ENCODE measurements around the gene JADE1.

The JADE1 gene

DNA sequence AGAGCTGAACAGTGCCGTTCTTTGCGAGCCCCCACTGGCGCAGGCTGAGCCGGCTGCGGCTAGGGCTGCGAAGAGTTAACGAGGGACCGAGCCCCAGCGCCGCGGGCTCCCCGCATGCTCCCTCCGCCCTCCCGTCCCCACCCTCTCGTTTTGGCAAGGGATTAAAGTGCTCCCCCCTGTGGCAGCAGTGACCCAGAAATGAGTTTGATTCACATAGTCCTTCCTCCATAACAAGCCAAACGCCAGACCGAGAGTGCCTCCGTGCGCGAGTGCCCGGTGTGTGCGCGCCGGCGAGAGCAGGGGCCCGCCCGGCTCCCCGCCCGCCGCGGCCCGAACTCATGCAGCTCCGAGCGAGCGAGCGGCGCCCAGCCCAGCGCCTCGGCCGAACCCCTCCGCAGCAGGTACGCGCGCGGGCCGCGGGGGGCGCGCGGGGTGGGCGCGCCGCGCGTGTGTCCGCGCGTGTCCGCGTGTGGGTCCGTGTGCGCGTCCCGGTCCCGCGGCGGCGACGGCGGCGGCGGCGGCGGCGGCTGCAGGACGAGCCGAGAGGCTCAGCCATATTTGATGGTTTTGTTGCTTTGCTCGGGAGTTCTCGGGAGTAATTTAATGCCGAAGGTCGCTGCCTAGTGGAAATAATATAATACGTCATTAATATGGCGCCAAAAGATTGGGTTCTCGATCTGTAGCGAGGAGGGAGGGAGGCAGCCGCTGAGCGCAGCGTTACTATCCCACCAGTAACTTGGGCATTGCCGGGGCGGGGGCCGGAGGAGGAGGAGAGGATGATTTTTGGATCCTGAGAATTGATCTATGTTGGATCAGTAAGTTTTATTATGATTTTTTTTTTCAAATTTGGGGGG lies at the start of gene JADE1:
Gene JADE1 (plus strand): TSS at position 224 of the 854 bp plus-strand sequence. CDS start 22,059 bp downstream, outside the sequence.
- peak; percentile 94 for DNase-seq

DNA sequence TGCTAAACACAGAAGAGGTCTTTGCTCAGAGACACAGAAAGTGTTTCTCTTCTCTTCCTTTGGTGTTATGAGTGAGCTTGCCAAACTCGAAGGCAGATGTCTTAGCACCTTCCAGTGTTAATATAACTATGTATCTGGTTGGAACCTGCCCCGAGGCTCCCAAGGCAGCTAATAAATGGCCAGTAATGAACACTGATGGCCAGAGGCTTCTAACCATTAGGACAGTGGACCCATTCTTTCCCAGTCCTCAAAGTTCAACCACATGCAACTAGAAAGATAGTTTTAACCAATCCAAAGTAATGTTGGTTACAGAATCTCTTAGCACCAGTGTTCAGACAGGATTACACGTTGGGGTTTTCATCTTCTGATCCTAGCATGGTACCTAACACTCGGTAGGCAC lies 42.7 kb upstream of the JADE1 start:
- no peak for DNase-seq

DNA sequence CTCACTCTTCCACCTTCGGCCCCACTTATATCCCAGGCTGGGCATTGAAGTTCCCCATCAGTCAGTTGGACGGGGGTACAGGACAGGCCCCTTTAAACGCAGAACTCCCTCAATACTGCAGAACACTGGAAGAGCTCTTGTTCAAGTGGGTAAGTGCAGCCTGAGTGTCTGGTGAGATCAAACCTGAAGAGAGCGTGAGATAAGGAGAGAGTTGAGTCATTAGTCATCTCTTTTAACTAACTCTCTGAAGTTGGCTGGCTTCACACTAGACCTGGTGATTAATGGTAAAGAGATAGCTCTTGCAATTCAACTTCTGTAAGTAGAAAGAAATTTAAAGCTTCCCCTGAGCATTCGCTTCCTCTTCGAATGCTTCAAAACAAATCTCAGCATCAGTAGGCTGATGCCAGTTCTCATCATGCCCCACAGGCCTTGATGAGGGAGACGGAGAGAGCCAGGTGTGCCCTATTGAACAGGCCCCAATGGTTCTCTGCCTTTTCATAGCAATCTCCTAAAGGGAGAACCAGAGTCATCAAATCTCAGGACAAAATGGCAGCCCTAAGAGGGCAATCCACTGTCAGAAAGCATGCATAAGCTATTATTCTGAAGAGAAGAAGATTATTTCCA lies 41.0 kb upstream of the JADE1 start:
- no peak for DNase-seq

DNA sequence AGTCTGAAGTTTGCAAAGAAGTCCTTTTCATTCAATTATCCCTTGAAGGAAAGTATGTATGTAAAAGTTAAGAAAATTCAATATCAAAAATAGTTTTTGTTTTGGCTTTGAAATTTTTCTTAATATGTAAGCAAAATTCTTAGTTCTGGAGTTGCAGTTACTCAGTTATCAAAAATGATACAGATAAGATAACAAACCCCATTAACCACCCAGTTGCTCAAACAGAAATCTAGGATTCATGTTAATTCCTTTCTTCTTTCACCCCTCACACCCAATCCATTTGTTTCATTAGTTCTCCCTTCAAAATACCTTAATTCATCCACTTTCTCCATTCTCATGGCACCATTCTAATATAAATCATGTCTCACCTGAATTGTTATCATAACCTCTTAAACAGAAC lies 40.5 kb upstream of the JADE1 start:
- no peak for DNase-seq

DNA sequence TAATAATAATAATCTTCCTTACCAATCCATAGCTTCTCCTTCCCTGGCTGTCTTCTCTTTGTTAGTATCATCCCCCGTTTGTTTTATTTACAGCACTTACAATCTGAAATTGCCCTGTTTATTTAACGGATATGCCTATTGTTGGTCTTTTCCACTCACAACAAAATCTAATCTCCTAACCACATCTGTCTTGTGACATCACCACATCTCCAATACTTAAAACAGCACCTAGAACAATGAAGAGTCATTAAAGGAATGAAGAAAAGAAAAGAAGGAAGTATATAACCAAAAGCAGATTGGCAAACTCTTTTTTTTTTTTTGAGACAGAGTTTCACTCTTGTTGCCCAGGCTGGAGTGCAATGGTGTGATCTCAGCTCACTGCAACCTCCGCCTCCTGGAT lies 38.7 kb upstream of the JADE1 start:
- no peak for DNase-seq

DNA sequence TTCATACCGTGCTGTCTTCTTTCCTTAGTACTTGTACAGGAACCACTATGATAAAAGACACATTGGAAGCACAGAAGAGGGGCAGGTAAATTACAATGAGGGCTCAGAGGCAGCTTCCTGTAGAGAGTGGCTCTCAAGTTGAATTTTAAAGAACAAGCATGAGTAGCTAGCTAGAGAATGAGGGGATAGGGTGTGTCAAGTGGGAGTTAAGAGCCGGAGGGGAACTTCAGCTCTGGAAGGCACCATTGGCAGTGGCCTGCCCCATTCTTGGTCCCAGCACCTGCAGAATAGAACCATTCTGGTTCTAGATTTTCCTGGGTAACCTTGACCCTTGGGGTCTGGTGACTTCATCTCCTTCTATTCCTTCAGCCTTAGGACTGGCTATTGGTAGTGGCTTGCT lies 34.0 kb upstream of the JADE1 start:
- DNase-seq = no peak

DNA sequence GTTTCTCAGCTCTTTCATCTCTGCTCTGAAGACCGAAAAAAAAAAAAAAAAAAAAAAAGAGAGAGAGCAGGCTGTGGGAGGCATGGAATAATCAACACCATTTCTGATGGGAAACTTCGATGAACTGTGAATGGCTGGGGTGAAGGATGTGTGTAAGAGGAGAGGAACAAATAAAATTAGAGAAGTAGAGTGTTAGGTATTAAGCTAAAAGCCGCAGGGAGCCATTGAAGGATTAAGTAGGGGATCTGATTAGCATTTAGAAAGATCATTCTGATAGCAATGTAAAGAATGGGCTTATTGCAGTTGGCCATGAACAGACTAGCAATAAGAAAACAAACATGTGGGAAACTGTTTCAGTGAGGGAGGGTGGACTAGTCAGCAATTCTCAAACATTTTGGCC lies 33.6 kb upstream of the JADE1 start:
- peak; percentile 65 for DNase-seq

DNA sequence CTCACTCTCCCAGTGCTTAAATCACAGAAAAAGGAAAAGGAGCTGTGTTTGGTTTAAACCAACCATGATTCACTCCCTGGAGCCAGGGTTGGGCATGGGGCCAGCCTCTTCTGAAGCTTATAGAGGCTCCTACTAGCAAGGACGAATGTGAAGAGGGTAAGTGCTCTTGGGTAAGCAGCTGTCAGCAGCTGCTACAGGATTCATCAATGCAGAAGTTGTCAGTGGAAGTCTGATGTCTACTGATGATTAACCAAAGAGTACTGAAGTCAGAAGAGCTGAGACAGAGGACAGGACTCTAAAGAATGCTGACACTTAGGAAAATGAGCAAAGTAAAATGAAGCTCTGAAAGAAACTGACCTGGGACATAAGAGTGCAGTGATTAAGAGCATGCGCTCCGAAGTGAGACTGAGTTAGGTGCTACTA lies 32.7 kb upstream of the JADE1 start:
- DNase-seq = peak; percentile 13

DNA sequence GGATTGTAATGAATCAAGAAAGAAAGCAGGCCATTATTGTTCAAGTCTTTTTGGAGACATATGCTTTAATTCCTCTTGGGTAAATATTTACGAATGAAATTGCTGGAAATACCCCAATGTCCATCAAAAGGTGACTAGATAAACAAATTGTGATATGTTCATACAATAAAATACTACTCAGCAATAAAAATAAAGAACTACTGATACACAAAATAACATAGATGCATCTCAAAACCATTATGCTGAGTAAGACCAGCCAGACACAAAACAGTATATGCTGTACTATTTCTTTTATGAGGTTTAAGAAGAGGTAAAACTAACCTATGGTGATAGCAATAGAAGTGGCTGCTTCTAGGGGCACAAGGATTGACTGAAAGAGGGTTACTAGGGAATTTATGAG lies 28.8 kb upstream of the JADE1 start:
- DNase-seq = no peak

DNA sequence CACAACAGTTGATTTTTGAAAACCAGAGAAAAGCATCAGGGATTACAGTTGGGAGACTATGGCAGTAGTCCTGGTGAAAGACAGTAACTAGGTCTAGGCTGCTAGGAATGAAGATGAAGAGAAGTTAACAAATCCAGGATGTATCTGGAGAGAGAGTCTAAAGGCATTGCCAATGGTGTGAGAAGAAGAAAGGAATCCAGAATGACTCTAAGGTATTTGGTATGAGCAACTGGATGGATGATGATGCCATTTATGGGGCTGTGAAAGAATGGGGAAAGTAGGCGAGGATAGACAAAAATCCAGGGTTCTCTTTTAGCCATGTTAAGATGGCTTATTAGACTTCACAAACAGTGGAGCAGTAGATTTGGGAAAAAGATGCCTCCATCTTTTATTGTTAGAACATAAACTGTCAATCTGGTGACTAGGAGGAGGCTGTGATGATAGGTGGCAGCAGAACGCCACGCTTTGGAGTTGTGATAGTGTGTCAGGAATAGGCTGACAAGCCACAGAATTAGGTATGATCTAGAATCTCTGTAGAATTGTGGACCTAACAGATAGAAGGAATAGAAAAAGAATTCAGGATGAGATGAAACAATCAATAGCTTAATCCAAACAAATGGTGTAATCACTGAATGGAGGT lies 27.3 kb upstream of the JADE1 start:
- DNase-seq = peak; percentile 48

DNA sequence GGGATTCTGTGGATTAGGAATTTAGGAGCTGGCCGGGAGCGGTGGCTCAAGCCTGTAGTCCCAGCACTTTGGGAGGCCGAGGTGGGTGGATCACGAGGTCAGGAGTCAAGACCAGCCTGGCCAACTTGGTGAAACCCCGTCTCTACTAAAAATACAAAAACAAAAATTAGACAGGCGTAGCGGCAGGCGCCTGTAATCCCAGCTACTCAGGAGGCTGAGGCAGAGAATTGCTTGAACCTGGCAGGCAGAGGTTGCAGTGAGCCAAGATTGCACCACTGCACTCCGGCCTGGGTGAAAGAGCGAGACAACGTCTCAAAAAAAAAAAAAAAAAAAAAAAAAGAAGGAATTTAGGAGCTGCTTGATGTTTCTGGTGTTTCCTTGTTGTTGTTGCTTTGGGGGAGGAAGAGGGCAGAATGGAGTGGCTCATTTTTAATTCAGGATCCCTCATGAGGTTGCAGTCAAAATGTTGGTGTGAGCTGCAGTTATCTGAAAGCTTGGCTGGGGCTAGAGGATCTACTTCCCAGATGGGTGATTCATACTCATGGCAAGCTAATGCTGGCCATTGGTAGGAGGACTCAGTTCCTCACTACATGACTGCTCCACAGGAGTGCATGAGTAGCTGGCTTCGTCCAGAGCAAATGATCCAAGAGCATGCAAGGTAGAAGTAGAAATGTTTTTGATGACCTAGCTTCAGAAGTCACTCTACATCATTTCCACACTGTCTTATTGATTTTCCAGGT lies 26.5 kb upstream of the JADE1 start:
- no peak for DNase-seq

DNA sequence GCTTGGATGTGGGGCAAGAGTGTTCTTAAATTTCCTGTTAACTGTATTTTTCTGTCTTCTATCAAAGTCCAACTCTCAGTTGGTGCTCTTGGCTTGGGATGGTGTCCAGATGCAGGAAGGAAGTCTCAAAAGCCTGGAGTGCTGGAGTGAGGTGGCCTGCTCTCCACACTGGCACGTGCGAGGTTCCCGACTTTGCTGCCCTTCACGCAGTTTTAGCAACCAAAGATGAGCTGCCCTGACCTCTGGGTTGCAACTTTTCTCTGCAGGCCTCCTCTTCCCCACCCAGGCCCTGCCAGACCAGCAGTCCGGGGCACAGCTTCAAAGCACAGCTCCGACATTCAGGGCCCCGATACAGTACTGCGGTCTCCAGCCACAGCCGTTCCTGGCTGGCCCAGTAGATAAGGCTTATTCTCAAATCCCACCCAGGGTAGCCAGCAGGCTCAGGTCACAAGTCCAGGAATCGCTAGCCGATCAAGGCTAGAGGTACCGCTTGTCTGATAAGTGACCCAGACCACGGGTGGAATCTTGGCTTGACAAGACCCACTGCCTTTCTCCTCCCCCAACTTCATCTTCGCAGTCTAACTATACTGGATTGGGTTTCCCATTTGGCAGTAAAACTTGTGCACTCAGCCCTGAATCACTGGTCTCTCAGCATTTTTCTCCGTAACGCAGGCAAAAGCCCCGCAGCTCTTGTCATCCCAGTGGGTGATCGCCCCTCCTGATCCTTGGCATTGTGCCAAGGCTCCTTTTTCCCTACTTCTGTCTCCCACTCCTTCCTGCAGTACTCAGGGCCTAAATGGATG lies 21.8 kb upstream of the JADE1 start:
- peak; percentile 44 for DNase-seq

DNA sequence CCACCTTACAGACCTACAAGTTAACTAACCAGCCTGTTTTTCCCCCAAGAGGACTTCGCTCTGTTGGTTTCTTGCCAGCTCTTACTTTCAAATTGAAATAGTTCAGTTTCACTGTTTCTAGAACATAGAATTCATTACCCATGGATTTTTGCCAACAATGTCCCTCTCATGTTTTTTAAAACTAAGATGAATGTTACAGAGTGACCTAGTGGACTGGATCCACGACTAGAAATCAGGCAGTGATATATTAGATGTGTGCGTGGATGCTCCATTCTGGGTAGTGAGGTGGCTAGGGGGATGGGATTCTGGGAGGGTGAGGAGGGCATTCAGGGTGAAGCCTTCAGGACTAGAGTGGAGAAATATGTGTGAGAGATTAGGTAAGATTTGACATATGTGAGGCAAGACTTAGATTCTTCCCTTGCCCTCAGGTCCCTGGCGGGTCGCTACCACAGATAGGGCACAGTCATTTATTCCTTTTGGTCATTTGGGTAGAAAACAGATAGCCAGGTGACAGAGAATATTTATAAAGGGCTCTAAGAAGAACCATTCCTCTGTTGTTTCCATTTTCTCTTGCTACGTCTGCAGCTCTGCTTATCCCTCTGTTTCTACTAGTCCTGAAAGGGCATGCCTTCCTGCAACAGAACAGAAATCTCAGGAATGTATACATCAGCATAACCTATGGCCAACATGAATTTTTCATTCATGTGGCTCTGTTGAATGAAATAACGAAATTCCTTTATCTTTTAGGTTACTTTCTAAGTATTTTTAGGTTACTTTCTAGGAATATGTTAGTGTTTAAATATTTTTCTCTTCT lies 15.4 kb upstream of the JADE1 start:
- peak; percentile 24 for DNase-seq

DNA sequence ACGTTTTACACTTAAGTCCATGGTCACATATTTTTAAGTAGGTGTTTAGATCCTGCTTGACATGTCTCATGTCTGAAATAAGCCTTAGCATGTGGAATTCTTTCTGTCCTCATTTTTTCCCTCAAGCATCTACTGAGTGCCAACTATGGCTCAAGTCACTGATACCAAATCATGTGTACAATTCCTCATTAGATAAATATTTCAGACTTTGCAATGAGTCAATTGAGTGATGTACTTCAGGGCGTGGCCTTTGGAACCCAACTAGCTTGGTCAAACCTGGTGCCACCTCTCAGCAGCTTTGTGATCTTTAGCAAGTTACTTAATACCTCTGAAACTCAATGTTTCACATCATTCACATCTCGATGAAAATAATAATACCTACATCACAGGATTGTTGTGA lies 12.6 kb upstream of the JADE1 start:
- no peak for DNase-seq

DNA sequence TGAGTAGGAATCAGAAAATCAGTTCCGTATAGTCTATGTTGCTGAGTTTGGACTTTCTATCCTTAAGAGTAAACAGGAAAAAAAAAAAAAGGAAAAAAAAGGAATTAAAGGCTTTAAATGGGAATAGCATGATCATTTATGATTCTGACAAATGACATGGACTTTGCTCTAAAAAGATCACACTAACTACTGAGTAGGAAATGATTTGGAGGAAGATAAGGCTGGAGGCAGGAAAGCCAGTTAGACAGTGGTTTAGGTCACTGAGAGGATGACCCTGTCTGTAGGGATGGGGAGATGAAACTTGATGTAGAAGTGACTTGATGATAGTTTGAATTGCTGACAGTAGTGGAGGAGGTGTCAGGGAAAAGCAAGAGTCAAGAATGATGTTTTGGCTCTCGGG lies 9.2 kb upstream of the JADE1 start:
- DNase-seq = no peak

DNA sequence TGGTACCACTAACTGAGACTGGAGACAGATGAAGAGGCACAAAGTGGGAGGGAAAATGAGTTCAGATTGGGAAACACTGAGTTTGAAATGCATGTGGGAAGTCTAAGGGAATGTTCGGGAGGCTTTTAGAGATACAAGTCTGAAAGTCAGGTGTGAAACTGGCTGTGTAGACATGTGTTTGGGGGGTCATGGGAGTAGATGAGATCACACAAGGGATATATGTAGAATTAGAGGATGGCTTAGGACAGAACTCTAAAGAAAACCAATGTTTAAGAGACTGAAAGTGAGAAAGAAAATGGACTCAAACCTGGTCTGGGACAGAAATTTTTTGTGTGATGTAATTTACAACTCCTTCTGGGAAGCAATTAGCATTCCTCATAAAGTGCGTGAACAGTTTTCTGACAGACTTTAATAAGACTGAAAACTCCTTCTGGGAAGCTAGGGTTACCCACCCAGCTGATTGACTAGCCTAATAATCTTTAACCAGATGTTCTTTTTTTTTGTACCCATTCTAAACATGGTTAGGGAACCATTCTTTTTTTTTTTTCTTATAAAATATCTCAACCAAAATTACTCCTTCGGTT lies 8.7 kb upstream of the JADE1 start:
- no peak for DNase-seq

DNA sequence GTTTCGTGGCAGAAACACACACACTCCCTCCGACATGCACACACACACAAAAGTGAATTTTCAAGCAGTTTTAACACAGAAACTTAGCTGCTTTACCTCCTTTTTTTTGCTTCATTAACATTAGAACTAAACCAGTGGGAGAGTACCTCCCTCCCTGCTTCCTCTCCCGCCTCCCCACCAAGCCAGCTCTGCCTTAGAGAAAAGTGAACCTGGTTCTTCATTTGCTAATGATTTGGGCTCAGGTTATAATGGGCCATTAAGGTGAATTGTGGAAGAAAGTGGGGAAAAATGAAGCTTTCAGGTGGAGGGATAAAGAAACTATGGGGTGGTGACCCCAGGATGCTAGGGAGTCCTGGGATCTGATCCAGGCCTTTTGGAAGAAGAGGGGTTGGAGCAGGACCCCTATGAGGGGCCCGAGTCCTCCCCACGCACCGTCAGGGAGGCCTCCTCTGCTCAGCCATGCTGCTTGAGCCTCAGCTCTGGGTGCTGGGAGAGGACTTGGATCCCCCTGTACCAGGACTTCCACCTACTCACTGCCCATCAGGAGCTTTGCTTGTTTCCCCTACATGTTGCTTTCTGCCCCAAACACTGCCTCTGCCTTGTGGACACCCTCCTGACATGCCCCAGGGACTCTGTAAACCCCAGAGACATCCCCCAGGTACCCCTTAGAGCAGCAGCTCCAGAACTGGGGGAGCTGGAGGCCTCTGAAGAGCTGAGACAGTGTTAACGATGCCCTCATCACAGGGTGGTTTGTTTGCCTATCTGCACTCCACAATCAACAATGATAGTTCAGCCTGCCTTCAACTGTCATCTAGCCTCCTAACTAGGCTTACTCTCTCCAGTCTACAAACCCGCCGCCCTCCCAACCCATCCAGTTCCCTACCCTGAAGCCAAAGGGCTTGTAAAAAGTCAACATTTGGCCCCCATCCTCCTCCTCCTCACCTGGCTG lies 6.5 kb upstream of the JADE1 start:
- no peak for DNase-seq

DNA sequence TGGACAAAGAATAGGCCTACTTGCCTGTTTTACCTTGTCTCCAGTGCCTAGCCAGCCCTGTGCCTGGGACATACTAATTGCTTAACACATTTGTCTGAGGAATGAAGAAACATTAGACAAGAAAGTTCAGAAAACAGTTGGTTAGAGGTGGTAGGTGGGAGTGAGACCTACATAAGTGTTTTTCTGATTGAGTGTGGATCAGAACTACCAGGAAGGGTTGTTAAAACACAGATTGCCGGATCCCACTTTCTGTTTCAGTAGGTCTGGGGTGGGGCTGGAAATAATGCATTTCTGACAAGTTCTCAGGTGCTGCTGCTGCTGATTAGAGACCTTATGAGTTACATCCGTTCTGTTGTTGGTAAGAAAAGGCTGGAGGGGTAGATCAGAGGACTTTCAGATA lies 5.7 kb upstream of the JADE1 start:
- DNase-seq = no peak

DNA sequence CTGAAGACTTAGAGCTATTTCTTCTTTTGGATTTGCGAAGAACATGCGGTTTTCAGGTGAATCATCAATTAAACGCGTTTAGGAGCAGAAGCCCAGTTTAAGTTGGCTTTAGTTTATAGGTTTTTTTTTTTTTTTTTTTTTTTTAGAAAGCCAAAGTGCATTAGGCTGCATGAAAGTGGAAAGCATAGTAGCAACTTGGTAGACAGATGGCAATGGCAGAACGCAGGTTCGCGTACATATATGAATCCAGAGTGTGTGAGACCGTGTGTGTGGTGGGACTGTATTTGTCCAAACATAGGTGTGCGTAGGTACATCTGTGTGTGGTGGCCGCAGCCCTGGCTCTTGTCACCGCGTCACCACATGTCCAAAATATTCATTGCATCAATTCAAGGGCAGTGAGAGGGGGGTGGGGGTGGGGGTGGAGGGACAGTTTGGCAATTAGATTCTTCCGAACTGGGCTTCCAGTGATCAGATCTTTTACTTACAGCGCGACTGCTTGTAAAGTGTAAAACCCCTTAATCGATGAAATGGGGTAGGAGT lies 901 bp downstream of the JADE1 start:
- peak; percentile 71 for DNase-seq
